ENCODE measurements around the gene RBMS2. TPM values are rescaled to one million over a fixed set of nuclear protein-coding genes. Genes with fewer than 3 reads are reported as not detected.
"Not testable (repeated sequence)": the region's sequence is repeated elsewhere in the genome, so short reads cannot be mapped to it uniquely, and the experiment has no call there.

RBMS2 gene
- total RNA-seq, 1 donor from 2014 or later = 129 TPM

GRCh38 chr12:56490360-56490759, 31.3 kb upstream of the RBMS2 start:
- no peak for ATAC-seq
- Histone ChIP-seq H3K4me1 (peaks cover 18% of the 10 kb centered on the region), H3K27ac (no peak overlapping the region), H3K27me3 (ENCODE audit: low read depth) (no peaks in the 10 kb centered on the region), H3K36me3 (no peaks in the 10 kb centered on the region), H3K9me3 (no peaks in the 10 kb centered on the region), H3K4me3 (no peak overlapping the region)
- no peak for DNase-seq
- TF ChIP-seq, protein P1, sequence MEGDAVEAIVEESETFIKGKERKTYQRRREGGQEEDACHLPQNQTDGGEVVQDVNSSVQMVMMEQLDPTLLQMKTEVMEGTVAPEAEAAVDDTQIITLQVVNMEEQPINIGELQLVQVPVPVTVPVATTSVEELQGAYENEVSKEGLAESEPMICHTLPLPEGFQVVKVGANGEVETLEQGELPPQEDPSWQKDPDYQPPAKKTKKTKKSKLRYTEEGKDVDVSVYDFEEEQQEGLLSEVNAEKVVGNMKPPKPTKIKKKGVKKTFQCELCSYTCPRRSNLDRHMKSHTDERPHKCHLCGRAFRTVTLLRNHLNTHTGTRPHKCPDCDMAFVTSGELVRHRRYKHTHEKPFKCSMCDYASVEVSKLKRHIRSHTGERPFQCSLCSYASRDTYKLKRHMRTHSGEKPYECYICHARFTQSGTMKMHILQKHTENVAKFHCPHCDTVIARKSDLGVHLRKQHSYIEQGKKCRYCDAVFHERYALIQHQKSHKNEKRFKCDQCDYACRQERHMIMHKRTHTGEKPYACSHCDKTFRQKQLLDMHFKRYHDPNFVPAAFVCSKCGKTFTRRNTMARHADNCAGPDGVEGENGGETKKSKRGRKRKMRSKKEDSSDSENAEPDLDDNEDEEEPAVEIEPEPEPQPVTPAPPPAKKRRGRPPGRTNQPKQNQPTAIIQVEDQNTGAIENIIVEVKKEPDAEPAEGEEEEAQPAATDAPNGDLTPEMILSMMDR (IDR thresholded peaks at IDR 0.05) = no peak
- intact Hi-C loops (cut with DNase I) = no loop called here

GRCh38 chr12:56493409-56494105, 28.1 kb upstream of the RBMS2 start:
- intact Hi-C loops (cut with DNase I); H3K4me3 ChIP-seq; H3K4me1 ChIP-seq; H3K27ac ChIP-seq; H3K9me3 ChIP-seq; ATAC-seq; H3K27me3 ChIP-seq (ENCODE audit: low read depth); DNase-seq; H3K36me3 ChIP-seq: not testable (repeated sequence)

DNA sequence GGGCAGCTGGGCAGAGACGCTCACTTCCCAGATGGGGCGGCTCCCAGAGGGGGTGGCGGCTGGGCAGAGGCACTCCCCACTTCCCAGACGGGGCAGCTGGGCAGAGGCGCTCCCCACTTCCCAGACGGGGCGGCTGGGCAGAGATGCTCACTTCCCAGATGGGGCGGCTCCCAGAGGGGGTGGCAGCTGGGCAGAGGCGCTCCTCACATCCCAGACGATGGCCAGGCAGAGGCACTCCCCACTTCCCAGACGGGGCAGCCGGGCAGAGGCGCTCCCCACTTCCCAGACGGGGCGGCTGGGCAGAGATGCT, 27.6 kb upstream of the RBMS2 start:
- H3K27me3 ChIP-seq (ENCODE audit: low read depth); H3K27ac ChIP-seq; ATAC-seq; H3K4me3 ChIP-seq; intact Hi-C loops (cut with DNase I); H3K4me1 ChIP-seq; H3K36me3 ChIP-seq; DNase-seq; H3K9me3 ChIP-seq: not testable (repeated sequence)

DNA sequence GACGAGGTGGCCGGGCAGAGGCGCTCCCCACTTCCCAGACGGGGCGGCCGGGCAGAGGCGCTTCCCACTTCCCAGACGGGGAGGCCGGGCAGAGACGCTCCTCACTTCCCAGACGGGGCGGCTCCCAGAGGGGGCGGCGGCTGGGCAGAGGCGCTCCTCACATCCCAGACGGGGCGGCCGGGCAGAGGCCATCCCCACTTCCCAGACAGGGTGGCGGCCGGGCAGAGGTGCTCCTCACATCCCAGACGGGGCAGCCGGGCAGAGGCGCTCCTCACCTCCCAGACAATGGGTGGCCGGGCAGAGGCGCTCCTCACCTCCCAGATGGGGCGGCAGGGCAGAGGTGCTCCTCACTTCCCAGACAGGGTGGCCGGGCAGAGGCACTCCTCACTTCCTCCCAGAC, 27.1 kb upstream of the RBMS2 start:
- H3K27ac ChIP-seq; H3K36me3 ChIP-seq; H3K4me1 ChIP-seq; H3K4me3 ChIP-seq; DNase-seq; H3K27me3 ChIP-seq (ENCODE audit: low read depth); H3K9me3 ChIP-seq; intact Hi-C loops (cut with DNase I); ATAC-seq: not testable (repeated sequence)

GRCh38 chr12:56496704-56497103, 24.9 kb upstream of the RBMS2 start:
- intact Hi-C loops (cut with DNase I); H3K4me3 ChIP-seq; H3K36me3 ChIP-seq; H3K4me1 ChIP-seq; ATAC-seq; H3K9me3 ChIP-seq; H3K27ac ChIP-seq; H3K27me3 ChIP-seq (ENCODE audit: low read depth): not testable (repeated sequence)
- DNase-seq = peak; percentile 62
- TF ChIP-seq, protein P1 (IDR thresholded peaks at IDR 0.05) = peak; percentile 38

- H3K27ac ChIP-seq; H3K4me3 ChIP-seq; DNase-seq; H3K9me3 ChIP-seq; H3K4me1 ChIP-seq; ATAC-seq; H3K27me3 ChIP-seq (ENCODE audit: low read depth); intact Hi-C loops (cut with DNase I); H3K36me3 ChIP-seq: not testable (repeated sequence)
Measured at GRCh38 chr12:56498126-56498902, 23.3 kb upstream of the RBMS2 start.

DNA sequence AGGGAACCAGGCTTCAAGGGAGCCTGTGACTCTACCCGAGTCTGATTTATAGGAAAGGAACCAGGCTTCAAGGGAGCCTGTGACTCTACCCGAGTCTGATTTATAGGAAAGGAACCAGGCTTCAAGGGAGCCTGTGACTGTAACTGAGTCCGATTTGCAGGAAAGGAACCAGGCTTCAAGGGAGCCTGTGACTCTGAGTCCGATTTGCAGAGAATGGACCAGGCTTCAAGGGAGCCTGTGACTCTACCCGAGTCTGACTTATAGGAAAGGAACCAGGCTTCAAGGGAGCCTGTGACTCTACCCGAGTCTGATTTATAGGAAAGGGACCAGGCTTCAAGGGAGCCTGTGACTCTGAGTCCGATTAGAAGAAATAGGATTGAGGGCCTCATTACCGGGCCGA, 22.2 kb upstream of the RBMS2 start:
- H3K27ac ChIP-seq; DNase-seq; H3K4me1 ChIP-seq; H3K27me3 ChIP-seq (ENCODE audit: low read depth); H3K4me3 ChIP-seq; ATAC-seq; H3K9me3 ChIP-seq; intact Hi-C loops (cut with DNase I); H3K36me3 ChIP-seq: not testable (repeated sequence)

DNA sequence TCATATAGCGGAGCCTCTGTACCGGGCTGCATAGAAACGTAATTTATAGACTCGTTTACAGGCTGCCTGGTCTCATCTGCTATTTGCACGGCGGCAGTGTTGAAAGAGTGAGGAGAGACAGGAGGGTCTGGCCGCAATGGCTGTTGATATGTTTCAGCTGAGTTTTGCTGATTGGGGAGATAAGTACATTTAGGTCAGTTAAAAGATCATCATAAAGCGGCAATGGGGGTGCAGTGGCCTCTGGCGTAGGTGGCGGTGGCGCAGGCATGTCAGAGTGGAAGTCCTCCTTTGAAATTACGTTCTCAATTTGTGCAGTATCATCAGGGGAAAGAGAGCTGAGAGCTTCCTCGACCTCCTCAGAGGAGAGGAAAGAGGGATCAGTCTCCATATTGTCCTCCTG, 21.7 kb upstream of the RBMS2 start:
- ATAC-seq; H3K27me3 ChIP-seq (ENCODE audit: low read depth); H3K4me1 ChIP-seq; DNase-seq; H3K9me3 ChIP-seq; H3K36me3 ChIP-seq; intact Hi-C loops (cut with DNase I); H3K27ac ChIP-seq; H3K4me3 ChIP-seq: not testable (repeated sequence)
